NCI-H2171 treated with DMSO at 0.1 percent for 48 hours (cell line): ENCODE data around the gene SLC5A11.
"Not testable (repeated sequence)": the region's sequence is repeated elsewhere in the genome, so short reads cannot be mapped to it uniquely, and the experiment has no call there.

Experiments
- DNase-seq: peaks from one replicate; lab custom pipeline; 2025; lab: John Stamatoyannopoulos, UW

Gene SLC5A11, protein sequence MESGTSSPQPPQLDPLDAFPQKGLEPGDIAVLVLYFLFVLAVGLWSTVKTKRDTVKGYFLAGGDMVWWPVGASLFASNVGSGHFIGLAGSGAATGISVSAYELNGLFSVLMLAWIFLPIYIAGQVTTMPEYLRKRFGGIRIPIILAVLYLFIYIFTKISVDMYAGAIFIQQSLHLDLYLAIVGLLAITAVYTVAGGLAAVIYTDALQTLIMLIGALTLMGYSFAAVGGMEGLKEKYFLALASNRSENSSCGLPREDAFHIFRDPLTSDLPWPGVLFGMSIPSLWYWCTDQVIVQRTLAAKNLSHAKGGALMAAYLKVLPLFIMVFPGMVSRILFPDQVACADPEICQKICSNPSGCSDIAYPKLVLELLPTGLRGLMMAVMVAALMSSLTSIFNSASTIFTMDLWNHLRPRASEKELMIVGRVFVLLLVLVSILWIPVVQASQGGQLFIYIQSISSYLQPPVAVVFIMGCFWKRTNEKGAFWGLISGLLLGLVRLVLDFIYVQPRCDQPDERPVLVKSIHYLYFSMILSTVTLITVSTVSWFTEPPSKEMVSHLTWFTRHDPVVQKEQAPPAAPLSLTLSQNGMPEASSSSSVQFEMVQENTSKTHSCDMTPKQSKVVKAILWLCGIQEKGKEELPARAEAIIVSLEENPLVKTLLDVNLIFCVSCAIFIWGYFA

DNA sequence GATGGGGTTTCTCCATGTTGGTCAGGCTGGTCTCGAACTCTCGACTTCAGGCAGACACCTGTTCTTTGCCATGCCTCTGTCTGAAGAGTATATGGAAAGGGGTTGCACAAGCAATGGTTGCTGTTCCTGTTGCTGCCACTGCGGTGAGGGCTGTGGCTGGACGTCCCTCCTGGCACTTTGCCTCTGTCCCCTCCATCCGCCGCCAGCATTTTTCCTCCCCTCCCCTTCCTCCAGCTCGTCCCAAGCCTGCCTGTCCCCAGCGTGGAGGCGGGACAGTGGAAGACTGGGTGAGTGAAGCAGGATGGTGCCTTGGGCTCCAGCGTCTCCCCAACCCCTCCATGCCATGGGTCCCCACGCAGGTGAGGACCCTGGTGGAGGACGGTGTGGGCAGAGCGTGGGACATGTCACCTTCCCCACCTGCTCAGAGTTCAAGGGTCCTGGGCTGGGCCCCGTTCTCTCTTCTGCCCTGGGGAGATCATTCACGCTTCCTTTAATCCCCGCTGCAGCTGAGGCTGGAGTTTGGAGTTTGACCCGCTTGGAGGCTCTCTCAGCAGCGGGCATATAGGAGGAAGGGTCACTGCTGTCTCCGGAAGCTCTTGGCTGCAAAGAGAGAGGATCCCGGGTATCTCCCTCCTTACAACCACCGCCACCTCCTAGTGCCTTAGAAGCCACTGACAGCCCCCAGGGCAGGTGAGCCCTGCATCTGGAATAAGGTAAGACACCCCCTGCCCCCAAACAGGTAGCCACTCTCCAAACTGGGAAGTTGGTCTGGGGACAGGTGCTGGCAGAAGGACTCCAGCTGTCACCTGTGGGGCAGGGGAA lies at the start of gene SLC5A11:
SLC5A11 (plus strand) TSS at position 238 of the 822 bp plus-strand sequence. CDS start 12,681 bp downstream, outside the sequence.
- DNase-seq = no peak

DNA sequence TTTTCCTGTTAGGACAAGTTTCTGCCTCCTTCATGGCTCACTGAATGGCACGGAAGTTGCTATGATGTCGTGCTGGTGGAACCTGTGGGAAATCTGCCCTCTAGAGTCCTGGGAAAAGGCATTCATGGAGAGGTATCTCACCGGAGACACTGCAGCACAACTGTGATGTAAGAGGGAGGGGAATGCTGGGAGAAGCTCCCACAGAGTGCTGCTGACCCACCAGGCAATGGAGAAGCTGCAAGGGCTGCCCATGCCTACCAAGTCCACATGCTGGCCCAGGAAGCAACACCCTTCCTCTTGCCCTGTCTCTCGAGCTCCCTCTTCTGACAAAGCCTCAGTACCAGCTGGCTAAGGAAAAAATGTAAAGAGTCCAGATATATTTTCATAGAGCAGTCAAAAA lies 45.2 kb upstream of the SLC5A11 start:
- DNase-seq = no peak

DNA sequence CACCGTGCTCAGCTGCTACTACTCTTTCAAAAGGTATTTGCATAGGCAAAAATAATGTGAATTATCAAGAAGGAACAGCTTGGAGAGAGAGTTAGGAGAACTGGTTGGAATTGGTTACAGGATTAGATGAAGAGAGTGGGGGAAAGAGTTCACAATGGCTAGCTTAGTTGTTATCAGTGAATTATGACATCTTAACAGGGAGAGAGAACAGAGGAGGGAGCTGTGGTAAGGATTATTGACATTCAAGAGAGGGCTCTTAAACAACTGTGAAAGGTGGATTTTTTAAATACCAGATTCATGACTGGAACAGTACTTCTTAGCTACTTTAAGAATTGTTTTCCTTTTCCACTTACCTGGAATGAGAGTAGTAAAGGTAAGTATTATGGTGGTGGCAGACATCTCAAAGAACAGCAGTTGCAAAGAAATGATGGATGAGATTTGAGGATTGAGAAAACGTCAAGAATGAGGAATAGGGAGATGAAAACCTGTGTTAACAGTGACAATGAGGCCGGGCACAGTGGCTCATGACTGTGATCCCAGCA lies 43.9 kb upstream of the SLC5A11 start:
- no peak for DNase-seq

DNA sequence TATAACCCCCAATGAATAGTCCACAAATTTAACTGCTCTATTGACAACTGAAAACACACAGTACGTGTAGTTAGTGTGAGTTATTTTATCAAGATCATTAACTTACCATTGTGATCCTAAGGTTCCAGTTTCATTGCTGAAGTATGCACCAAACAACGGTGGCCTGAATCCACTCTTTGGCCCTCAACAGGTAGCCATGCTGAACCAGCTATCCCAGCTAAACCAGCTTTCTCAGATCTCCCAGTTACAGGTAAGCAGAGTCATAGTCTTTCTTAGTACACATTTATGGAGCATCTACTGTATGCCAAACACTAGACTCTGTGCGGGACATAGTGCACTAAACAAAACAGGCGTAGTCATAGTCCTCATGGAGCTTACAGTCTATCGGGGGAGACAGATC lies 40.3 kb upstream of the SLC5A11 start:
- DNase-seq = no peak

DNA sequence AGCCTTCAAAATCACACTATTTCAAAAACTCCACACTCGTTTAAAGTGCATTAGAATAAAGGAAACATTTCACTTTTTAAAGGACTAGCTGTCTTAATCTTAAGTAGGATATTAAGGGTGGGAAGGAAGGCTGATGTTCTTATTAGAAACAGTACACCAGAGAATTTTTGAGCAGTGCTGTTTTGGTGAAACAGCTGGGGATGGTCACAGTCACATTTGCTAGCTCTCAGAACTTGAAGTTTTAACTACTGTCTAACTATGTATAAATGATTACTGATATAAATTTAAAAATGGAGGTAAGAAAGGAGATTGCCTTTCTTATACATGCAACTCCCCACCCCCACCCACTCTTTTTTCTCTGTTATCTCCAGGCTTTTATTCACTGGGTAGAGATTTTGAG lies 38.5 kb upstream of the SLC5A11 start:
- DNase-seq = no peak

DNA sequence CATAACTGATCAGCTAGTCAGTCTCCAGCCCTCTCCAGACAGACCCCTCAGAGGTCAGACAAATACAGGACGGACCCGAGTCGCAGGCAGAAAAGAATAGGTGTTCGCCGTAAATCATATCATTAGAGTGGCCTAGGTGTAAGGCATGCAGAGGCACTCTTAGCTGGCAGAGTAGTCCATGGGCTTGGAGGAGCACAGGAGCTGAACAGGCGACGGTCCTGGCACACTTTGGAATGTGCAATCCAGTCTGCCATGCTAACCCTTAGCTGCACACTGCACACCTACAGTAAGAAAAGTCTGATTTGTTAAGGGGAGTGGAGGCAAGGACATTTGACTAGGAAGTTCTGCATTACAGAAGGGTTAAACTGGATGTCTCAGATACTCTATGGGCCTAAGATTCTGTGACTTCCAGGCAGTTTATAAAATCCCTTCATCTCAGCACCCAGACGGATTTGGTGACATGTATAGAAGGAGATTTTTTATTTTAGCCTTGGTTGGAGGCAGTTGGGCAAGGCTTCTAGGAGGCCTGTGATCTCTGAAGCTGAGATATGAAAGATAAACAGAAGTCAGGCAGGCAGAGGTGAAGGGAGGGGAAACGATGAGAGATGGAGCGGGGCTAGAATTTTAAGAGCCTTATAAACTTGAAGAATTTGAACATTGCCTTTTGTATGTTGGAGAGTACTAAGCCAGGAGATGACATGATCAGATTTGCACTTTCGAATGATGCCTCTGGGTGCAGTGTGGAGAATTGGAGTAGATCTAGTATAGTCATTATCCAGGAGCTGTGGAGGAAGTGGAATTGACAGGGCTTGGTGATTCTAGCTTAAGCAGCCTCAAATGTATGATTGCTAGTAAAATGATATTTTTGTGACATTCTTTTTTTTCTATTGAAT lies 34.6 kb upstream of the SLC5A11 start:
- no peak for DNase-seq

DNA sequence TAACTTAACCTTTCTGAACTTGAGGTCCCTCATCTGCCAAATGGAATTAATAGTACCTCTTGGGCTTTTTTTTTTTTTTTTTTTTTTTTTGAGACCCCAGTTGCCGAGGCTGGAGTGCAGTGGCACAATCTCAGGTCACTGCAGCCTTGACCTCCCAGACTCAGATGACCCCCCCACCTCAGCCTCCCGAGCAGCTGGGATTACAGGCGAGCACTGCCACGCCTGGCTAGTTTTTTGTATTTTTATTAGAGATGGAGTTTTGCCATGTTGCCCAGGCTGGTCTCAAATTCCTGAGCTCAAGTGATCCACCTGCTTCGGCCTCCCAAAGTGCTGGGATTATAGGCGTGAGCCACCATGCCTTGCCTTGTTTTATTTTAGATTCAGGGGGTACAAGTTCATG lies 33.0 kb upstream of the SLC5A11 start:
- DNase-seq = not testable (repeated sequence)

DNA sequence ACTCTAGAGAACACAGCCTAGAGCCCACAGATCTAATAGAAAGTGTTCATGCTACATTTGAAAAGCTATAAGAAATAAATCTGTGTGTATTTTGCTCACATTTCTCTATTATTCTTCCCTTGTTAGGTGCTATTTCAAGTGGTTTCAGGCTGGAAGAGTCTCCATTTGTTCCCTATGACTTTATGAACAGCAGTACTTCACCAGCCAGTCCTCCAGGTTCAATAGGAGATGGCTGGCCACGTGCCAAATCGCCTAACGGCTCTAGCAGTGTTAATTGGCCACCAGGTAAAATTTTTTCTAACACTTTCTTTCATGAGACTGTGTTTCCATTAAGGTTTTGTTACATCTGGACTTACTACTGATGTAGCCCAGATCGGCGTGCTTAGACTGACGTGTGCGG lies 30.7 kb upstream of the SLC5A11 start:
- DNase-seq = no peak

DNA sequence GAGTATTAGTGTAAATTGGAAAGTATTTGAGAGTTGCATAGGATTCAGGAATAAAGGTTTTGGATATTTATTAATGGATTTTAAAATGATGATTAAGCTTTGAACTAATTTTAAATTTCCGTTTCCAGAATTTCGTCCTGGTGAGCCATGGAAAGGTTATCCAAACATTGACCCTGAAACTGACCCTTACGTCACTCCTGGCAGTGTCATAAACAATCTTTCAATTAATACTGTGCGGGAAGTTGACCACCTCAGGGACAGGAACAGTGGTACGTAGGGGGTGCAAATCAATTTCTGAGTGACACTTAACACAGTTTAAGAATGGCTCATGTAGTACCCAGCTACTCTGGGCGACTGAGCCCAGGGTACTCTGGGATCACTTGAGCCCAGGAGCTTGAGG lies 29.1 kb upstream of the SLC5A11 start:
- DNase-seq = no peak

DNA sequence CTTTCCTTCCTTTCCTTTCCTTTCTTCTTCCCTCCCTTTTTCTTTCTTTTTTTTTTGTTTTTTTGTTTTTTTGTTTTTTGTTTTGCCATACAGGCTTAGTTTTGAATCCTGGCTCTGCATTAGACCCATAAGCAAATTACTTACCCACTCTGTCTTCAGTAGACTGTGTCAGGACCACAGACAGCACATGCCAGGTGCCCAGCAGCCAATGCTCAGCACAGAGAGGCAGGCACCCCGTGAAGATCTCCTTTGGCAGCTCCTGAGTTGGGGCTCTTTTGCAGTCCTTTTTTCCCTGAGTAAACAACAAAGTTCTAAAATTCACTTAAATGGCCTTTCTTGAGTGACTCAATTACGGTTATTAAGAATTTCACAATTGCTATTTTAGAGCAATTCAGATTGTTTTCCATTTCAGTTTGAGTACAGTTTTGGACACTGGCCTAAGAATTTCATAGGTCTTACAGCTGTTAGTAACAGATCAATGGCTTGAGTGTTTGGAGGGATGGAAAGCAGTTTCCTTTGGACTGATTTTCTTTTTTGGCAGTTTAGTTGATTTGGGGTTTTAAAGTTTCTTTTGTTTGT lies 26.2 kb upstream of the SLC5A11 start:
- DNase-seq = no peak

DNA sequence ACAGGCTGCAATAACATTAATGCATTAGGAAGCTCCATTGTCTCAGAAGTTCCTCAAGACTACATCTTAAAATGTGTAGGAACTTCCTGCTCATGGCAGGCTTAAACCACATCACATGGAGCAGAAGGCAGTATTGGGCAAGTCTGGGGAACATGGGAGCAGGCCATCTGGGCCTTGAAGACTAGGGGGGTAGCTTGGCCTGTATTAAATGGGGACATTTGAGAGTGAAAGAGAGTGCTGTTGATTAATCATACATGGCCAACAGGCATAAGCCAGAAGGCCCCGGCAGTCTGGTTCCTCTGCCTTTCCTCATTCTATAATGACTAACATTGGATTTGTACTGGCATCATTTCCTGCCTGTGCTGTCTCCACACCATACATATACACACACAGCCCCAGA lies 25.2 kb upstream of the SLC5A11 start:
- DNase-seq = no peak

DNA sequence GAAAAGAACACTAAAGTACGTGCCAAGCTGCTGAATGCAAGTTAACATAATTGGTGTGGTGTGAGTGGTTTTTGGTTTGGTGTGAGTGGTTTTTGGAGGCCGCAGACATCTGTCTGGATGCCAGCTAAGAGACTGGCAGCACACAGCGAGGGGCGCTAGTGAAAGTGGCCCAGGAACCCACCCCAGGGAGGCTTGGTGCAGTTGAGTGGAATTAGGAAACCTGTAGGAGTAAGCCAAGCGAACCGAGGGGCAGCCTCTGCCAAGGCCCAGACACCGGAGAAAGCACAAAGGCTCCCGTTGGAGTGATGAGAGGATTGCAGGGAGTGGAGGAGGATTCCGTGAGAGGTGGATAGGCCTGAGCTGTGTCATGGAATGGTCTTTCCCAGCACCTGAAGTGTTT lies 24.6 kb upstream of the SLC5A11 start:
- no peak for DNase-seq

DNA sequence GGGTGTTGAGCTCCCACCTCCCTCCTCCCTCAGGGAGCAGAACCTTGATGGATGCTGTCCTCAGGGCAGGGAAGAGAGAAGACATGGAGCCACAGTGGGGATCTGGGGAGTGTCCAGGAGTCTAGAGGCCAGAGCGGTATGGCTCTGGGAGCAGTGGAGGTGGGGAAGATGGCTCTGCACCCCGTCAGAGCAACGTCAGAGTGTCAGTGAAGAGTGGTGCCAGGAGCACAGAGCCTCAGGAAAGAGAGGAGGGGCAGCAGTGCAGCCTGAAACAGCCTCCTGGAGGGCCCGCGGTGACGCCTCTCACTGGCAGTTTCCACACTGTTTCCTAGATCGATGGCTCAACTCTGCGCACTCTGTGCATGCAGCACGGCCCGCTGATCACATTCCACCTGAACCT lies 23.2 kb upstream of the SLC5A11 start:
- no peak for DNase-seq

DNA sequence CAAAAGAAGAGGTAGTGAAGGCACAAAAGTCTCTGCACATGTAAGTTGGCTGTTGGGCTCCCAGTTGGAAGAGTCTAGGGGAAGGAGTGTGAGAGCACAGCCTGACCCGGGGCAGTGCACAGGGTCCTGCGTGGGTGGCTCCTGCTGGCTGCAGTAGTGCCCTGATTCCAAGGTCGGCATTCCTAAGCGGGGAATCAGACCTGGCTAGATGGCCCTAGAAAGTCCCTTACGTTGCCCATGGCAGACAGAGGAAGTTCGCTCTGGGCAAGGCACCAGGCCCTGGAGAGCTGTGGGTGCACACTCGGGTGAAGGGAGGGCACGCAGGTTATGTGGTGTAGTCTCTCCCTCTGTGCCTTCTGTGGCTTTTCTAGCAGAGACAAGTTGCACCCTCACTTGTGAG lies 22.8 kb upstream of the SLC5A11 start:
- no peak for DNase-seq

DNA sequence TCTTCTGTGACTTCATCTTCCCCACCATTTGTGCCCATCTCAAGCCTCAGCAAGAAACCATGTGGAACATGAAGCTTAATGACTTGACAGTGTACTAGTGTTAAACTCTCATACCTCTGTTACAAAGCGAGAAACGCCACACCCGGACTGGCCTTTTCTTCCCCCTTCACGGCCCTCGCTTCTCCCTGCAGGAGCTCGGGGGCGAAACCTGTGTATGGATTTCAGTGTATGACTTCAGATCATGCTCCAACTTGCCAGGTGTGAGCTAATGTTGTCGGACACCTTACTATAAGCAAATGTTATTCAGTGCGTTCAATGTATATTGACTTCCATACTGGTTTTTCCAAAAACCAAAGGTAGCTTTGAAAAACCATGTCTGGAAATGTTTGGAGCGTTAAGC lies 20.1 kb upstream of the SLC5A11 start:
- DNase-seq = no peak

DNA sequence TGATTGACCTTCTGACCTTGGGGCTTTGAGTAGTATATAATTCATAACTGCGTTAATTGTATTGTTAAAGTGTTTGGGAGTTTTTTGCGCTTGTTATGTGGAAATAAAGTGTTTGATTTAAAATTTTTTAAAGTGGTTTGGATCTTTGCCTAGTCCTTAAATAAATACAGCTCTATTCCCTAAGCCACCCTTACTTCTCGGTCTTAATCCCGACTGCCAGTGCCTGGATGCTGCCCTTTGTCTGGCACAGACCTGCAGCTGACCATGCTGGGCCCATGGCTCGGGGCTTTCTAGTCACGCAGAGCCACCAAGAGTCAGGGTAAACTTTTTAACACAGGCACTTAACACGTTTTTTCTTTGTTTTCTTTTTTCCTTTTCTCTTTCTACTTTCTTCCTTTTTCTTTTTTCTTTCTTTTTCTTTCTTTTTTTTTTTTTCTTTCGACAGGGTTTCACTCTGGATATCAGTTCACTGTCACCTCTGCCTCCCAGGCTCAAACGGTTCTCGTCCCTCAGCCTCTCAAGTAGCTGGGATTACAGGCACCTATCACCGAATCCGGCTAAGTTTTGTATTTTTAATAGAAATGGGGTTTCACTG lies 19.6 kb upstream of the SLC5A11 start:
- DNase-seq = no peak

DNA sequence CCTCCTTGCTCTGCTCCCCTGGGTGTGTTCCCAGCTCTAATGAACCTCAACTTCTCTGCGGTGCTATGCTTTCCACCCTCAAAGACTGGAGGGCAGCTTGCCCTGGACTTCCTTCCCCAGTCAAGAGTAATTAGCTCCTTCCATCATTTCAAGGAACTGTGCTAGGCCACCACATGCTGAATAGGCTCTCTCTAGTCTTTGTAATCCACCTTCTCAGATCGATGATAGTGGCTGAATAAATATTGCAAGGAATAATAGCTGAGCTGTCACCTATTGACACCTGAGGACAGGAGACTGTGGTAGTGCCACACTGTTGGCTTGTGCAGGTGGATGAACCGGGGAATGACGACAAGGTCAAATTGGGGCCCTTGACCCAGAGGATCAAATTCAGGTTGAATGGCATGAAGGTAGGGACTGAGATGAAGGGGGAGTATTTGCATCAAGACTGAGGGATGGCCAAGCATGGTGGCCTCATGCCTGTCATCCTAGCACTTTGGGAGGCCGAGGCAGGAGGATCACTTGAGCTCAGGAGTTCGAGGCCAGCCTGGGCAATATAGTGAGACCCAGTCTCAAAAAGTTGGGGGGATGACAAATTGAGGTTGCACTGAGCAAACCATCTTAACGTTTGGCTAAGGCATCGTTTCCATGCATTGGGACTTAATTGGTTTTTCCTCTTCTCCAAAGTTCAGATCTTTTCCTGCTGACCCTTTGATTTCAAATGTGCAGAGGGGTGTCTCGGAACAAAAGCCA lies 18.8 kb upstream of the SLC5A11 start:
- no peak for DNase-seq

DNA sequence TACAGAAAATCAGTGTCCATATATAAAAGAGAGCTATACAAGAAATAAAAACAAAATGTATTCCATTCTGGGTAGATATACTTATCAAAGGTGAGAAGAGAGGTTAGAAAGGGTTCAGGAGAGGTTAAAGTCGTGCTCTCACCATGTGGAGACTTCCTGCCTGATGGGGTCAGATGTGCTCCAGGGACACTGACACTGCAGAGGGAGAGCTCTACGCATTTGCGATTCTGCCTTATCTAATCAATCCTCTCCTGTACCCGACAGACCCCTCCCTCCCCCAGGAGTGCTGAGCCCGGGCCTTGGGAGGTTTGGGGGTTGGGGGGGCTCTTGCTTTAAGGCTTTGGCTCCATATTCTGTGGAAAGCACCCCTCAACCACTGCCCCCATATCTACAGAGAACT lies 16.6 kb upstream of the SLC5A11 start:
- DNase-seq = no peak

DNA sequence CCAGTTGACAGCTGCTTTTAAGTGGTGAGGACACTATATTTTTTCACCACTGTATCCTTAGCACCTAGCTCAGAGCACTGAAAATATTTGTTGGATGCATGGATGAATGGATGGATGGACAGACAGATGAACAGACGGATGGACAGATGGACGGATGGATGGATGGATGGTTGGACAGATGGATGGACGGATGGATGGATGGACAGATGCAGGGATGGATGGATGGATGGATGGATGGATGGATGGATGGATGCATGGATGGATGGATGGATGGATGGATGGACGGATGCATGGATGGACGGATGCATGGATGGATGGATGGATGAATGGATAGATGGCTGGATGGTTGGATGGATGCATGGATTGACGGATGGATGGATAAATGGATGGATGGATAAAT lies 12.4 kb upstream of the SLC5A11 start:
- no peak for DNase-seq
